Type B pancreatic cell (in vitro differentiated cells): ENCODE data around the gene CDKAL1. TPM values are rescaled to one million over a fixed set of nuclear protein-coding genes. Genes with fewer than 3 reads are reported as not detected.

Experiments used
- DNase-seq: peaks from one replicate; pipeline ENCODE4 v3.0.0; 2021; ENCODE audit warnings: mixed read lengths; ENCODE audit not compliant: unreplicated experiment; ENCODE audit errors: extremely low spot score
- H3K27ac Mint-ChIP-seq: 2 replicates; pipeline ENCODE4 v1.8.0; 2021; ENCODE audit warnings: mild to moderate bottlenecking, mixed read lengths
- H3K27me3 Mint-ChIP-seq: 2 replicates; pipeline ENCODE4 v1.8.0; 2021; ENCODE audit warnings: mixed read lengths
- H3K36me3 Mint-ChIP-seq: 2 replicates; pipeline ENCODE4 v1.8.0; 2021; ENCODE audit warnings: mixed read lengths
- H3K4me1 Mint-ChIP-seq: one replicate; pipeline ENCODE4 v1.8.0; 2021; ENCODE audit warnings: mixed read lengths; ENCODE audit not compliant: unreplicated experiment
- H3K4me3 Mint-ChIP-seq: 2 replicates; pipeline ENCODE4 v1.8.0; 2021; ENCODE audit warnings: mild to moderate bottlenecking, mixed read lengths
- H3K9me3 Mint-ChIP-seq: 2 replicates; pipeline ENCODE4 v1.8.0; 2021; ENCODE audit warnings: mixed read lengths
- CTCF ChIP-seq: fragments of 200-600 bp; sonication (generic); conservative IDR thresholded peaks from 2 replicates; pipeline ENCODE4 v1.5.0; 2021; ENCODE audit warnings: antibody characterized with exemption, mild to moderate bottlenecking
- total RNA-seq: library from RNA; stranded (reverse); gene quantifications from 2 replicates; pipeline ENCODE4 v1.2.1, GENCODE V29; 2021; ENCODE audit warnings: low replicate concordance

Gene CDKAL1
- total RNA-seq, 1 donor from 2014 or later: 21.0 TPM

DNA sequence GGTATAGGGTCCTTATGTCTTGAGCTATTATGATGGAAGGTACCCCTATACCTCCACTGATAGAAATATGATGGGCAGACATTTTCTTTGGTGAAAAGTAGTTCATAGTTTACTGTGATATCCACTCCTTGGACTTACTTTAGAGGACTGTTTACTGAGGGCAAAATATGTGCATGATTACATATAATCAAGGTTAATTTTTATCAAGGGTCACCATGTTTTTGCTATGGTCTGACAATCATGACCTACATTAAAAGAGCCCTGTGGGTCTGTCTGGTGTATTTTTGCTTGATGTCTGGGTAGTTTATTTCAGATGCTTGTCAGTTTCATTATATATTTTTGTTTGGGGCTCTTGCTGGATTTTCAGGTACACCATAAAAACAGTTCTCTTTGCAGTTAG is 40.1 kb downstream of the CDKAL1 start:
- Mint-ChIP-seq H3K36me3 (peaks cover 21% of the 10 kb centered on the region), H3K9me3 (no peaks in the 10 kb centered on the region), H3K4me1 (peaks cover 22% of the 10 kb centered on the region), H3K27me3 (no peaks in the 10 kb centered on the region), H3K4me3 (no peak overlapping the region), H3K27ac (no peak overlapping the region)
- no peak for TF ChIP-seq CTCF
- DNase-seq: no peak

GRCh38 chr6:20575125-20575524 is 40.9 kb downstream of the CDKAL1 start:
- H3K27me3 Mint-ChIP-seq: no peaks in the 10 kb centered on the region
- no peak for DNase-seq
- H3K36me3 Mint-ChIP-seq: peaks cover 26% of the 10 kb centered on the region
- no peak overlapping the region for H3K4me3 Mint-ChIP-seq
- peaks cover 22% of the 10 kb centered on the region for H3K4me1 Mint-ChIP-seq
- no peak for TF ChIP-seq CTCF
- no peaks in the 10 kb centered on the region for H3K9me3 Mint-ChIP-seq
- no peak overlapping the region for H3K27ac Mint-ChIP-seq

DNA sequence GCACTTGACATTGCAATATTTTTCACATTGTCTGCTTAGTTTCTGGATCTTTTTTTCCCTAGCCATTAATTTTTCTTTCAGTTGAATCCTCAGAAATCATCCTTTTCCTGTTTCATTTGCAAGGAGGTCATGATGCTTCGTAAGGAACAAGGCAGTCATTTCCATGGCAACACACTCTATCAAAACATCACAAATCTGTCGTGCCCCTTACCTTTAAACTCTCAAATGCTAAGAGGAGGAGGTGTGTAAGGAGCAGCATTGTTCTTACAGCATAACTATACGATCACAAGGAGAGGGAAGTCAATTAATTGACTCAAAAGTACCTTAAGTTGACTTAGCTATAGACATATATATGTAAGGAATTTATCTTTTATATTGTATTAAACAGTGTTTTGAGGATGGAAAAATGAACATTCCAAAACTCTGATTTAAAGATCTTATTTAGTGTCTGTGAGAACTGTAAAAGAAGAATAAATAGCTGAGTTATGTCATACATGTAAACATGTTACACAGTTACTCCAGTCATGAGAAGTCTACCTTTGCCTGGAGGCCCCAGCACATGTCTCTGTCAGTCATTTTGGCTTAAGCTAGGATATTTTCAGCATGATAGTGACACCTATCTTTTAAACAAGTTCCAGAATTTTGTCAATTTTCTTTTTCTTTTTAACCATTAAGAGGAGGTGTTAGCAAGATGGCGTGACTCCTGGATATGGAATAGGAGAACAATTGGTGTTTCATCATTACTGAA is 41.6 kb downstream of the CDKAL1 start:
- peaks cover 22% of the 10 kb centered on the region for H3K4me1 Mint-ChIP-seq
- H3K27ac Mint-ChIP-seq: no peak overlapping the region
- no peaks in the 10 kb centered on the region for H3K9me3 Mint-ChIP-seq
- H3K27me3 Mint-ChIP-seq: no peaks in the 10 kb centered on the region
- H3K36me3 Mint-ChIP-seq: peaks cover 22% of the 10 kb centered on the region
- no peak overlapping the region for H3K4me3 Mint-ChIP-seq
- DNase-seq: no peak
- no peak for TF ChIP-seq CTCF

- H3K4me3 Mint-ChIP-seq: no peak overlapping the region
- DNase-seq: no peak
- H3K27me3 Mint-ChIP-seq: no peaks in the 10 kb centered on the region
- H3K36me3 Mint-ChIP-seq: peaks cover 20% of the 10 kb centered on the region
- peaks cover 18% of the 10 kb centered on the region for H3K4me1 Mint-ChIP-seq
- peak overlapping the region; percentile 5 for H3K27ac Mint-ChIP-seq
- H3K9me3 Mint-ChIP-seq: no peaks in the 10 kb centered on the region
- no peak for TF ChIP-seq CTCF
These were observed 43.0 kb downstream of the CDKAL1 start for GRCh38 chr6:20577173-20577688.

DNA sequence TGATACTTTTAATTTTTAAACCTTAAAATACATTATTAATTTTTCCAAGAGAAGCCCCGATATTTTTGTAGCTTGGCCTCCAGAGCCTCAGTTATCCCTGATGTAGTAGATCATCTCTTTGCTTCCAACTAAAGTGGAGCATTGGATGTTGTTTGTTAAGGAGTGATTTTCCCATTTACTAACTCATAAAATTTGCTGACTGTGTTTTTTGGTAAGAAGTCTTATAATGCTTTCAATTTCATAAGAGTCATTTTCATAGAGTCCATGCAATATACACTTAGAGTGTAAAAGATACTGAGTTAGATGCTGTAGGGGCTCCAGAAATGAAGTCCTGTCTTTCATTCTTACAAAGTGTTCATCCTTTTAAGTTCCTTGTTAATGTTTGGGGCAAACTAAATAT is 46.8 kb downstream of the CDKAL1 start:
- Mint-ChIP-seq H3K27me3 (no peaks in the 10 kb centered on the region), H3K4me3 (no peak overlapping the region), H3K9me3 (peaks cover 9% of the 10 kb centered on the region), H3K27ac (no peak overlapping the region), H3K4me1 (peaks cover 15% of the 10 kb centered on the region), H3K36me3 (peaks cover 32% of the 10 kb centered on the region)
- DNase-seq: no peak
- no peak for TF ChIP-seq CTCF
